ENCODE results near the gene CSGALNACT2. TPM values are rescaled to one million over a fixed set of nuclear protein-coding genes. Genes with fewer than 3 reads are reported as not detected.
A peak's percentile ranks its signal among the peaks of the same experiment; 100 is the strongest.

Gene CSGALNACT2
- total RNA-seq, 1 experiment from 2014 or later, result 9.0 TPM

DNA sequence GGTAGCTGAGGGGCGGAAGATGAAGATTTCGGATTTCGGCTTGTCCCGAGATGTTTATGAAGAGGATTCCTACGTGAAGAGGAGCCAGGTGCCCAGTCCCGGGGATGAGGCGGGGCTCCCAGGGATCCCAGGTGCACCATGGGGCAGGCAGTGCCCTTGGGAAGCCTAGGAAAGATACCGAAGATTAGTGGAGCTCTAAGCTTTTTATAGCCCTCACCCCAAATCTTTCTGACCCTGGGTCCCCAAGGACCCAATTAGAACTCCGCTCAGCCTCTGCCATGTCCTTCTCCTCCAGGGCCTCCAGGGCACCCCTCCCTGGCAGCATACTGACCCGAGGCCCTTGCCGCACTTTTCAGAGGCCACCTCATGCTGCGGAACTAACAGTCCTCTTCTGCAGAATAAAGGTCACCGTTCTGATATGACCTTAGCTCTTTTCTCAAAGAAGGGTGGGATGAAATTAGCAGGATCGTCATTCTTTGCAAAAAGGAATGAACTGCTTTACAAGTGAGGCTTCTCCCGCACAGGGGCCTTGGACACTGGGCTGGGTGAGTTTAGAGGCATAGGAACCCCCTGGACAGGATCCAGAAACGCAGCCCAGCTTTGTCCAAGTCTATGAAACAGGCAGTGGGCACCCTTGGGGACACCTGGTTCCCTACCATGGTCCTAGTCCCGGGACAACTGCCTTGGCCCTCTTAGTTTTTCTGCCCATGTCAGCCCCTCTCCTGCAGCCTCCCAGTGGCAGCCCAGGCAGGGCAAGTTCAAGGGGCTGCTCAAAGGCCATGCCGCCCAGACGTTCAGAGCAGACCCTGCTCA, 17.9 kb upstream of the CSGALNACT2 start:
- in situ Hi-C loops (cut with HindIII; ENCODE audit: low pct_unique_long_range_greater_than_20kb, low sequenced_read_pairs), result no loop called here
- DNase-seq (ENCODE audit: low read depth), result no peak

DNA sequence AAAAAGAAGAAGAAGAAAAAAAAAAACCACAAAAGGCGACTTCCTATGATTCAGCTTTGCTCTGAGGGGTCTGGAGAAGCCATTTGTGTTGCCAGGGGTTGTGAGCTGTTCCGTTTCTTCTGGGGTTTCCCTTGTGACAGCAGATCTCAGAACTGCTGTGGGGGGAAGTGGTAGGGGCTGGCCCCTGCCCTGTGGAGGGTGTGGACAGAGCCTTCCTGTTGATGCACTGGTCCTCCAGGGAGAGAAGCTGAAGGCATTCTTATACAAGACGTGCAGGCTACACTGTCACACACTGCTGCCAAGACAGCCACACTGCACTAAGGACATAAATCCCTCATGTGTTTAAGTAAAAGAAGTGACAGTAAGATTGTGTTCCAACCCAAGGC, 17.3 kb upstream of the CSGALNACT2 start:
- in situ Hi-C loops (cut with HindIII; ENCODE audit: low pct_unique_long_range_greater_than_20kb, low sequenced_read_pairs), result no loop called here
- no peak for DNase-seq (ENCODE audit: low read depth)

DNA sequence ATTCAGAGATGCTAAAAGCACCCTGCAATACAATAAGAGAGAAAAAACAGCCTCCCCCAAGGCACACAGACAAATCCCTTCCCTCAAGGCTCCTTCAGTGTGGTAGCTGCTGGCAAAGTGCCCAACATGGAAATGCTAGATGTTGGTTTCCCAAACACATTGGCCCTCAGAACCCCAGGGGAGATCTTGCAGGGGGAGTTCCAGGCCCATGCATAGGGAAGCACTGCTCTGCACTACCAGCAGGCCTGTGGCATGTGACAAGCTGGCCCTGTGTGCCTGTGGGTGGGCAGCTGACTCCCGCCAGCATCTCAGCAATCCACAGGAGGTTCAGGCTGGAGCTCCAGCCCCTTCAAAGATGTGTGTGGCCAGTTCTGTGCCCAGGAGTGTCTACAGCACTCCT, 16.8 kb upstream of the CSGALNACT2 start:
- in situ Hi-C loops (cut with HindIII; ENCODE audit: low pct_unique_long_range_greater_than_20kb, low sequenced_read_pairs), result no loop called here
- DNase-seq (ENCODE audit: low read depth), result no peak

DNA sequence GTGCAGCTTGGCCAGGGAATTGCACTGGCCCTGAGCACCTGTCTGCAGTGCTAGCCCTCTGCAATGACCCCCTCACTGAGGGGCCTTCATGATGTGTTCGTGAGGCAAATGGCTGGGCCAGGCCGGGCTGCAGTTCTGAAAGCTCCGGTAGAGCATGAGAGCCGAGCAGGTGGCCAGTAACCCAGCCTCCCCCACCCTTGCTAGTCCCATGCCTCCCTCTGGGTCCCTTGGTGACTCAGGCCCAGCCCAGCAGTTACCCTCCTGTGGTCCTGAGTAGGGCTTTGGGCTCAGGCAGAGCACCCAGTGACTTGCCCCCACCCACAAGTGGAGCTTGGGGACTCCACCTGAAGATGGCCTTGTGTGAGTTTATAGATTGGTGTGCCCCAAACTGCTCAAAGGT, 16.1 kb upstream of the CSGALNACT2 start:
- no peak for DNase-seq (ENCODE audit: low read depth)
- in situ Hi-C loops (cut with HindIII; ENCODE audit: low pct_unique_long_range_greater_than_20kb, low sequenced_read_pairs), result no loop called here

DNA sequence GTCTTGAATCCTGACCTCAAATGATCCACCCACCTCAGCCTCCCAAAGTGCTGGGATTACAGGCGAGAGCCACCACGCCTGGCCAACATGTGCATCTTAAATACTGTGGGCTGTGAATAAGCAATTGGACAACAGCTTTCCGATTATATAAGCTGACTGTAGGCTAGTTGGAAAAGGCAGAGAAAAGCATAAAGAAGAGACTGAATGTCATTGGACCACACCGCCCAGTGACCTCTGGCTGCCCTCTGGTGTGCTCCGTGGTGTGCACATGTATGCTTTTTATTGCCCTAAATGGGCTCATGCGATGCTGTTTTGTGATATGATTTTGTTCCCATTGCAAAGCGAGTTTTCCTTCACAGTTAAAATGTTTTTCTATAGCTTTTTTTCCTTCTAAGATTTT, 15.4 kb upstream of the CSGALNACT2 start:
- in situ Hi-C loops (cut with HindIII; ENCODE audit: low pct_unique_long_range_greater_than_20kb, low sequenced_read_pairs), result no loop called here
- no peak for DNase-seq (ENCODE audit: low read depth)

DNA sequence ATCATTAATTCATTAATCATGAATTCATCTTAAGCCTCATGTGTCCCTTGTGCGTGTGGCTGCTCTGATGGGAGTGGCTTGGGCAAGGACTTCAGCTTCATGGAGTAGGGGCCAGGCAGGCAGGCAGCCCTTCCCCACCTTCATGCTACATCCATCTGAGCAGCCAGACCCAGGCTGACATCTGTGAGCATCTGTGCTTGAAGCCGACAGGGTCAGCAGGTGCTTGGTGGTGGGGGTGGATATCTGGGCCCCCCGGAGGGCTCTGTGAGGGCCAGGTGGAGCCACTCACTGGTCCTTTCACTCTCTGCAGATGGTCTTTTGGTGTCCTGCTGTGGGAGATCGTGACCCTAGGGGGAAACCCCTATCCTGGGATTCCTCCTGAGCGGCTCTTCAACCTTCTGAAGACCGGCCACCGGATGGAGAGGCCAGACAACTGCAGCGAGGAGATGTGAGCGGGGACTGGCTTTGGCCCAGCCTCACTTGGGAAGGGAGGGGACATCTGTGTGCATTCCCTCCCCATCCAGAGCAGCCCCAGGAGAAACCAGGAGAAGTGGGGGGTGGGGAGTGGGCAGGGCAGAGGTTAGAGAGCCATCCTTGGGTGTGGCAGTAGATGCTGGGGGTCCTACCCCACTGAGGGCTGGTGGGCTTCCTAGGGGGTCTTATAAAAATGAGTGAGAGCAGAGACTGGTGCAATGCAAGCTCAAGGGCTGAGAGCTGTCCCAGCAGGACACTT, 14.7 kb upstream of the CSGALNACT2 start:
- in situ Hi-C loops (cut with HindIII; ENCODE audit: low pct_unique_long_range_greater_than_20kb, low sequenced_read_pairs), result no loop called here

DNA sequence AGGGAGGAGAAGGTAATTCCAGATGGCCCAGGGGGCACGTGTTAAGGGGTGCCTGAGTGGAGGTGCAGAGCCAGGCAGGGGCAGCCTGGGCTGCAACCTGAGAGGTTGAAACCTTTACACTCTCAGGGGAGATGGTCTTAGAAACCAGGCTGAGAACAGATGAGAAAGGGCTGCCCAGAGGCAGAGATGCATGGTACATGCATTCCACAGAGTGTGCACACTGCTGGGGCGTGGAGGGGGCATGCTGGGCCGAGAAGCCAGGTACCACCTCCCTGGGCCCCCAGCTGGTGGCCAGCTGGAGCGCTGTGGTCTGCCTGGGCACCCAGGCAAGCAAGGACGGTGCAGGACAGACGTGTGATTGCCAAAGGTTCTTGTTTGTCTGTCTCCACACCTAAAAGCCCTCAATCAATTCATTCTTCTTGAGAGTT, 14.1 kb upstream of the CSGALNACT2 start:
- in situ Hi-C loops (cut with HindIII; ENCODE audit: low pct_unique_long_range_greater_than_20kb, low sequenced_read_pairs), result no loop called here

More for the DNA sequence above, 14.7 kb upstream of the CSGALNACT2 start:
- no peak for DNase-seq (ENCODE audit: low read depth)

DNA sequence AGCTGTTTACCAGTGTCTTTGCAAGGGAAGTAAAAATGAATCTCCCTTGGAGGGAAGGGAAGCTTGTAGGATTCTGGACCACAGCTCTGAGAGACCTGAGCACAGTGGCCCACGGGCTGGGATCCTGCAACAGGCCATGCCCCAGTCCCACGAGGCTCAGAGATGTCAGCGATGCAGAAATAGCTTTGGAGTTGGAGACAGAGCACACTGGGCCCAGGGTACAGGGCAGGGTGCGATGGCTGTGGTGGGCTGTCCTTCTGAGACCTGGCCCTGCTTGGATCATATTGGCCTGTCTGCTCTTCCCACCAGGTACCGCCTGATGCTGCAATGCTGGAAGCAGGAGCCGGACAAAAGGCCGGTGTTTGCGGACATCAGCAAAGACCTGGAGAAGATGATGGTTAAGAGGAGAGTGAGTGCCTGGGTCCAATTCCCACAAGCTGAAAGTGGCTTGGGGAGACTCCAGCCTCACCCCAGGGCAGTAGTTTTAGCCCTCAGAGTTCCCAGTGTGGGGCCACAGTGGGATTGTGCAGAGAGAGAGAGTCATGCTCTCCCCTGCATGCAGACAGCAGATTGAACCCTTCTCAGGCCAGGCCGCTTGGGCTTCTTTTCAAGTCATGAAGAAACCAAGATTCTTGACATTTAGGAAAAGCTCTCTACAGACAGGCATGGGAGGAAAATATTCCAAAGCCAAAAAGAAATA, 13.5 kb upstream of the CSGALNACT2 start:
- in situ Hi-C loops (cut with HindIII; ENCODE audit: low pct_unique_long_range_greater_than_20kb, low sequenced_read_pairs), result no loop called here
- DNase-seq (ENCODE audit: low read depth), result no peak

More for the DNA sequence above, 14.1 kb upstream of the CSGALNACT2 start:
- DNase-seq (ENCODE audit: low read depth), result no peak

DNA sequence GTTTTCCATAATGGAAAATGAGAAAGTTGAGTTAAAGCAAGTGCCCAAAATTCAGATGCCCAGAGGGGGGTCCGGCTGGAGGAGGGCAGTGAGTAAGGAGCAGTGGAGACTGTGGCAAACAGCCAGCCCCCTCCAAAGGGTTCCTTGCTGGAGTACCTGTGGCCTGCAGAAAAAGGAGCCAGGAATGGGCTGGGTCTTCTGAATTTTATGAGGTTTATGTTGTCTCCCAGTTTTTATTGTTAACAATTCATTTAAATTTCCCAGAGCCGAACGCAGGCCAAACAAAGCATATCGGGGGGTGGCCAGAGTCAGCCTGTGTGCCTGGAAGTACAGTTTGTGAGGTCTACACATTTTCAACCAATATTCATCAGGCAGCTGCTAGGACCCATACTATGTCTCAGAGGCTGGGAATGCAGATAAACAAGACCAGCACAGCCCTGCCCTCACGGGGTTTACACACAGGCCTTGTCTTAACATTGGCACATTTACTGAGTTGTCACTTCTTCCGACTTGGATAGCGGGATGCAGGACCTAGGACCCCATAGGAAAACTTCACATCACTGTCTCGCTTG, 12.9 kb upstream of the CSGALNACT2 start:
- in situ Hi-C loops (cut with HindIII; ENCODE audit: low pct_unique_long_range_greater_than_20kb, low sequenced_read_pairs), result no loop called here

DNA sequence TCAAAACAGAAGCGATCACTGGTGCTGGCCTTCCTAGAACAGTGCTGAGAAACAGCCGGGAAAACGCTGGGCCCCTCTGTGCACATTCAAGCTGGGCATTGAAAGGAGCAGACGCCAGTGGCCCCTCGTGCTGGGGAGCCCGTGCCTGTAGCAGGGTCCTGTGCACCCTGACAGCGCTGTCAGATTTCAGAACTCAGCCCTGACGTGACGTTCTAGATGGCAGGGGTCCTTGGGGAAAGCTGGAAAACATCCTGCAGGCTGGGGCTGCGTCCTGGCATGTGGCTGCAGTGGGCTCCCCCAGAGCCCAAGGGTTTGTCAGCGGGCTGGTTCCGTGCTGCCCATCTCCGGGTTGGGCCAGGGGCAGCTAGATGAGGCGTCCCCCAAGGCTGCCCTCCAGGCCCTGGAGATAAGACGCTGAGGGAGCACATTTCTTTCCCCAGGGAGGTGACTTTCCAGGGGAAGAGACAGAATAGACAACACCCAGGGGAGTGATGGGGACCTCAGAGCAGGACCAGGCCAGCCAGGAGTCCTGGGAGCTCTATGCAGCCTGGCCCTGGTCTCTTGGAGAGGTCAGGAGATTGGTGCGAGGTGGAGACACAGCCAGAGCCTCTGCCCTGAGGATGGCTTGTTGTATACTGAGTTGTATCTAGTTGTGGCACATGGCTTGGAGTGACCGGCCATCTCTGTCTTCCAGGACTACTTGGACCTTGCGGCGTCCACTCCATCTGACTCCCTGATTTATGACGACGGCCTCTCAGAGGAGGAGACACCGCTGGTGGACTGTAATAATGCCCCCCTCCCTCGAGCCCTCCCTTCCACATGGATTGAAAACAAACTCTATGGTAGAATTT, 12.1 kb upstream of the CSGALNACT2 start:
- in situ Hi-C loops (cut with HindIII; ENCODE audit: low pct_unique_long_range_greater_than_20kb, low sequenced_read_pairs), result no loop called here
- DNase-seq (ENCODE audit: low read depth), result no peak

More for the DNA sequence above, 12.9 kb upstream of the CSGALNACT2 start:
- no peak for DNase-seq (ENCODE audit: low read depth)

DNA sequence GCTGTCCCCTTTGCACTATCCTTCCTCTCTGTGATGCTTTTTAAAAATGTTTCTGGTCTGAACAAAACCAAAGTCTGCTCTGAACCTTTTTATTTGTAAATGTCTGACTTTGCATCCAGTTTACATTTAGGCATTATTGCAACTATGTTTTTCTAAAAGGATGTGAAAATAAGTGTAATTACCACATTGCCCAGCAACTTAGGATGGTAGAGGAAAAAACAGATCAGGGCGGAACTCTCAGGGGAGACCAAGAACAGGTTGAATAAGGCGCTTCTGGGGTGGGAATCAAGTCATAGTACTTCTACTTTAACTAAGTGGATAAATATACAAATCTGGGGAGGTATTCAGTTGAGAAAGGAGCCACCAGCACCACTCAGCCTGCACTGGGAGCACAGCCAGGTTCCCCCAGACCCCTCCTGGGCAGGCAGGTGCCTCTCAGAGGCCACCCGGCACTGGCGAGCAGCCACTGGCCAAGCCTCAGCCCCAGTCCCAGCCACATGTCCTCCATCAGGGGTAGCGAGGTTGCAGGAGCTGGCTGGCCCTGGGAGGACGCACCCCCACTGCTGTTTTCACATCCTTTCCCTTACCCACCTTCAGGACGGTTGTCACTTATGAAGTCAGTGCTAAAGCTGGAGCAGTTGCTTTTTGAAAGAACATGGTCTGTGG, 11.4 kb upstream of the CSGALNACT2 start:
- no peak for DNase-seq (ENCODE audit: low read depth)
- in situ Hi-C loops (cut with HindIII; ENCODE audit: low pct_unique_long_range_greater_than_20kb, low sequenced_read_pairs), result no loop called here

DNA sequence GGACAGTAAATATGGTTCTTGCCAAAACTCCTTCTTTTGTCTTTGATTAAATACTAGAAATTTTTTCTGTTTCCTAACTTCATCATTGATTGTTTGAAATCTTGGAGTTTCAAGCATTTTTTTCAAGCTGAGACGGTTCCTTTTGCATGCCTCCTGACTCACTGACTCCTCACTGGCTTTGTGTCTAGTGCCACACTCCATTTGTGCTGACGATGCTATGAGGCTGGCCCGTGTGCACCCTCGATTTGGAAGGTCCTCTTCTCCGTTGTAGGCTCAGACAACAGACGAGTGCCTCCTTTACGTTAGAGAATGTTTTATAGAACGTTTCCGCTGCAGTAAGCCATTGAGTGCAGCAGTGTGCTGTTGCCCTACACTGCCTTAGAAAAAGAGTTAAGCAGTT, 10.8 kb upstream of the CSGALNACT2 start:
- in situ Hi-C loops (cut with HindIII; ENCODE audit: low pct_unique_long_range_greater_than_20kb, low sequenced_read_pairs), result no loop called here
- no peak for DNase-seq (ENCODE audit: low read depth)

DNA sequence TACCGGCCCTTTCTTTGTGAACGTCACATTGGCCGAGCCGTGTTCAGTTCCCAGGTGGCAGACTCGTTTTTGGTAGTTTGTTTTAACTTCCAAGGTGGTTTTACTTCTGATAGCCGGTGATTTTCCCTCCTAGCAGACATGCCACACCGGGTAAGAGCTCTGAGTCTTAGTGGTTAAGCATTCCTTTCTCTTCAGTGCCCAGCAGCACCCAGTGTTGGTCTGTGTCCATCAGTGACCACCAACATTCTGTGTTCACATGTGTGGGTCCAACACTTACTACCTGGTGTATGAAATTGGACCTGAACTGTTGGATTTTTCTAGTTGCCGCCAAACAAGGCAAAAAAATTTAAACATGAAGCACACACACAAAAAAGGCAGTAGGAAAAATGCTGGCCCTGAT, 9.9 kb upstream of the CSGALNACT2 start:
- DNase-seq (ENCODE audit: low read depth), result no peak
- in situ Hi-C loops (cut with HindIII; ENCODE audit: low pct_unique_long_range_greater_than_20kb, low sequenced_read_pairs), result no loop called here

DNA sequence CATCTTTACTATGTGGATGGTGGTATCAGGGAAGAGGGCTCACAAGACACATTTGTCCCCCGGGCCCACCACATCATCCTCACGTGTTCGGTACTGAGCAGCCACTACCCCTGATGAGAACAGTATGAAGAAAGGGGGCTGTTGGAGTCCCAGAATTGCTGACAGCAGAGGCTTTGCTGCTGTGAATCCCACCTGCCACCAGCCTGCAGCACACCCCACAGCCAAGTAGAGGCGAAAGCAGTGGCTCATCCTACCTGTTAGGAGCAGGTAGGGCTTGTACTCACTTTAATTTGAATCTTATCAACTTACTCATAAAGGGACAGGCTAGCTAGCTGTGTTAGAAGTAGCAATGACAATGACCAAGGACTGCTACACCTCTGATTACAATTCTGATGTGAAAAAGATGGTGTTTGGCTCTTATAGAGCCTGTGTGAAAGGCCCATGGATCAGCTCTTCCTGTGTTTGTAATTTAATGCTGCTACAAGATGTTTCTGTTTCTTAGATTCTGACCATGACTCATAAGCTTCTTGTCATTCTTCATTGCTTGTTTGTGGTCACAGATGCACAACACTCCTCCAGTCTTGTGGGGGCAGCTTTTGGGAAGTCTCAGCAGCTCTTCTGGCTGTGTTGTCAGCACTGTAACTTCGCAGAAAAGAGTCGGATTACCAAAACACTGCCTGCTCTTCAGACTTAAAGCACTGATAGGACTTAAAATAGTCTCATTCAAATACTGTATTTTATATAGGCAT, 9.1 kb upstream of the CSGALNACT2 start:
- peak; percentile 51 for DNase-seq (ENCODE audit: low read depth)

DNA sequence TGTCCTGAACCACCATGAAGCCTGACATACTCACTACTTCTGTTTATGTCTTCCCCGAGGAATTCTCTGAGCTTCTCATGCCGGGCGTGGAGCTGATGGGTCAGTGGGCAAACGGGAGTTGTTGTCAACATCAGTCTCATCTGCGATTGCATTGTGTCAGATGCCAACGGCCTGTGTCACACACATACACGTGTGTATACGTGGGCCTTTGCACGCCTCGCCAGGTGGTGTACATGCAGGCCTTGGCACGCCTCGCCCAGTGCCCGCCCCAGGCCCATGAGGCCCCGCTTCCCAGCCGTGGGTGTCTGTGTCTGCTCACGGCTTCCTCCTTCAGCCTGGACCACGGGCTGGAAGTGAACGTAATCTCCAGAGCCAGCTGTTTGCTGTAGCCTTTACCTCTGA, 7.5 kb upstream of the CSGALNACT2 start:
- DNase-seq (ENCODE audit: low read depth), result no peak
- in situ Hi-C loops (cut with HindIII; ENCODE audit: low pct_unique_long_range_greater_than_20kb, low sequenced_read_pairs), result no loop called here

More for the DNA sequence above, 9.1 kb upstream of the CSGALNACT2 start:
- in situ Hi-C loops (cut with HindIII; ENCODE audit: low pct_unique_long_range_greater_than_20kb, low sequenced_read_pairs), result no loop called here

DNA sequence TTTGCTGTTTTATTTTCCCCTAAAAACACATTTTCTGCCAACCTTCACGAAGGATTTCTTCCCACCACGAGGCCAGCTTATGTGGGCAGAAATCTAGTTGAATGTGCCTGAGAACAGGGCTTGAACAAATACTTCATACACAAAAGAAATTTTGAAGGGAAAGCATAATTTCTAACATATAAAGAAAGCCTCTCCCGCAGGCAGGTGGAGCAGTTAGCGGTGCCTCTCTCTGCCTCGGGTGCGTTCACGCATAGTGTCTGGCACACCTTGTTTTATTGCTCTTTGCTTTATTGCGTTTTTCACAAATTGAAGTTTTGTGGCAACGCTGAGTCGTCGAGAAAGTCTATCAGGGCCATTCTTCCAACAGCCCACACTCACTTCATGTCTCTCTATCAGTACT, 7.0 kb upstream of the CSGALNACT2 start:
- no peak for DNase-seq (ENCODE audit: low read depth)
- in situ Hi-C loops (cut with HindIII; ENCODE audit: low pct_unique_long_range_greater_than_20kb, low sequenced_read_pairs), result no loop called here

DNA sequence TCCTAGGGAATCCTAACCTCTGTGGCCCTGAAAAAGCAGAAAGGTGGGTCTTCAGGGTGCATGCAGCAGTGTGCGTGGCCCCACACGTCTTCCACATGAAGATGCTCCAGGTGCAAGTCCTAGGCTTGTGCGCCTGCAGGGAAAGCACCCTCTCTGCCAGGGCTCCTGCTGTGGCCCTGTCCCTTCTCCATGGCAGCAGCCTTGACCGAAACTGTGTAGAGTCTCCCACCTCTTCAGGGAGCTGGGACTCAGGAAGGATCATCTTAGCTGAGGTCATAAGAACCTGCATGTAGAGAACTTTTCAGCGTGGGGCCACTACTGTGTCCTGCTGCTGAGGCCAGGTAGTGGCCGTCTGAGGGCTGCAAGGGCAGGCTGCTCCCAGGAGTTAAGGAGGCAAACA, 6.3 kb upstream of the CSGALNACT2 start:
- no peak for DNase-seq (ENCODE audit: low read depth)
- in situ Hi-C loops (cut with HindIII; ENCODE audit: low pct_unique_long_range_greater_than_20kb, low sequenced_read_pairs), result no loop called here

All from Caki2 (cell line).